GM12878 (cell line): ENCODE measurements around the gene MAGEA11.

Experiments
- CTCF ChIP-seq, 3 experiments: IDR thresholded peaks in 2 of 3; conservative IDR thresholded peaks in 1 of 3; 2 replicates each; pipeline ENCODE4 v1.5.1; 2011; ENCODE audit warnings: low read depth in 3 of 3, low read length in 3 of 3, mild to moderate bottlenecking in 3 of 3, control low read depth in 2 of 3, moderate library complexity in 2 of 3, inconsistent platforms in 1 of 3, mixed read lengths in 1 of 3; ENCODE audit not compliant: control insufficient read depth in 2 of 3, insufficient read depth in 1 of 3; ENCODE audit errors: extremely low read depth in 1 of 3
- E2F4 ChIP-seq: IDR thresholded peaks from 2 replicates; pipeline ENCODE4 v1.6.1; 2012; ENCODE audit warnings: low read depth, low read length, improper control_type of control experiment
- EP300 ChIP-seq, 2 experiments: fragments of 150-350 bp in 1 of 2; IDR thresholded peaks; 2 replicates each; pipeline ENCODE4 v1.6.1; 2011 to 2012; ENCODE audit warnings: low read depth in 2 of 2, low read length in 2 of 2, borderline replicate concordance in 1 of 2, improper control_type of control experiment in 1 of 2, inconsistent platforms in 1 of 2; ENCODE audit not compliant: control insufficient read depth in 1 of 2
- EZH2 ChIP-seq: IDR thresholded peaks from 2 replicates; pipeline ENCODE4 v1.6.1; 2012; ENCODE audit warnings: low read depth, mild to moderate bottlenecking, control low read depth, inconsistent platforms, low read length, borderline replicate concordance; ENCODE audit not compliant: control insufficient read depth
- FOS ChIP-seq: IDR thresholded peaks from 3 replicates; pipeline ENCODE4 v1.6.1; 2011; ENCODE audit warnings: borderline replicate concordance; ENCODE audit not compliant: insufficient read length; ENCODE audit errors: extremely low read depth
- NFYB ChIP-seq: IDR thresholded peaks from 2 replicates; pipeline ENCODE4 v1.6.1; 2011; ENCODE audit warnings: low read depth, mild to moderate bottlenecking, low read length, improper control_type of control experiment, moderate library complexity; ENCODE audit not compliant: insufficient read depth
- POLR2AphosphoS5 ChIP-seq: IDR thresholded peaks from 2 replicates; pipeline ENCODE4 v1.6.1; 2011; ENCODE audit warnings: mild to moderate bottlenecking, low read length, inconsistent platforms
- SMC3 ChIP-seq: IDR thresholded peaks from 2 replicates; pipeline ENCODE4 v1.6.1; 2011; ENCODE audit warnings: low read length, improper control_type of control experiment, borderline replicate concordance
- TBL1XR1 ChIP-seq: IDR thresholded peaks from 2 replicates; pipeline ENCODE4 v1.6.1; 2012; ENCODE audit warnings: low read depth, low read length, improper control_type of control experiment
- ZBTB33 ChIP-seq: fragments of 450-650 bp; IDR thresholded peaks from 2 replicates; pipeline ENCODE4 v1.6.1; 2017; ENCODE audit warnings: mild to moderate bottlenecking

GRCh38 chrX:149687991-149688390 lies 23.9 kb upstream of the MAGEA11 start:
- TF ChIP-seq NFYB (no peak), CTCF (IDR thresholded peaks at IDR 0.05 in 2 of 3, conservative IDR thresholded peaks at IDR 0.05 in 1 of 3; ENCODE audit: control insufficient read depth in 2 of 3, extremely low read depth in 1 of 3, insufficient read depth in 1 of 3, low read depth in 3 of 3, low read length in 3 of 3) (no peak), SMC3 (no peak), EP300 (IDR thresholded peaks at IDR 0.05; ENCODE audit: borderline replicate concordance in 1 of 2, control insufficient read depth in 1 of 2, low read depth in 2 of 2, low read length in 2 of 2) (no peak), TBL1XR1 (no peak), ZBTB33 (no peak), EZH2 (no peak), E2F4 (no peak), FOS (no peak), POLR2AphosphoS5 (no peak)
